ENCODE results near the gene ZKSCAN2. TPM values are rescaled to one million over a fixed set of nuclear protein-coding genes. Genes with fewer than 3 reads are reported as not detected.

ZKSCAN2 gene
- total RNA-seq, 1 donor from 2014 or later = 9.1 TPM

GRCh38 chr16:25199457-25199856, 58.2 kb downstream of the ZKSCAN2 start:
- H3K27ac Mint-ChIP-seq (ENCODE audit: unreplicated experiment) = no peak overlapping the region
- H3K36me3 Mint-ChIP-seq (ENCODE audit: unreplicated experiment) = no peaks in the 10 kb centered on the region
- H3K4me3 Mint-ChIP-seq (ENCODE audit: unreplicated experiment) = no peak overlapping the region
- no peaks in the 10 kb centered on the region for H3K9me3 Mint-ChIP-seq (ENCODE audit: unreplicated experiment)
- TF ChIP-seq, protein P1, sequence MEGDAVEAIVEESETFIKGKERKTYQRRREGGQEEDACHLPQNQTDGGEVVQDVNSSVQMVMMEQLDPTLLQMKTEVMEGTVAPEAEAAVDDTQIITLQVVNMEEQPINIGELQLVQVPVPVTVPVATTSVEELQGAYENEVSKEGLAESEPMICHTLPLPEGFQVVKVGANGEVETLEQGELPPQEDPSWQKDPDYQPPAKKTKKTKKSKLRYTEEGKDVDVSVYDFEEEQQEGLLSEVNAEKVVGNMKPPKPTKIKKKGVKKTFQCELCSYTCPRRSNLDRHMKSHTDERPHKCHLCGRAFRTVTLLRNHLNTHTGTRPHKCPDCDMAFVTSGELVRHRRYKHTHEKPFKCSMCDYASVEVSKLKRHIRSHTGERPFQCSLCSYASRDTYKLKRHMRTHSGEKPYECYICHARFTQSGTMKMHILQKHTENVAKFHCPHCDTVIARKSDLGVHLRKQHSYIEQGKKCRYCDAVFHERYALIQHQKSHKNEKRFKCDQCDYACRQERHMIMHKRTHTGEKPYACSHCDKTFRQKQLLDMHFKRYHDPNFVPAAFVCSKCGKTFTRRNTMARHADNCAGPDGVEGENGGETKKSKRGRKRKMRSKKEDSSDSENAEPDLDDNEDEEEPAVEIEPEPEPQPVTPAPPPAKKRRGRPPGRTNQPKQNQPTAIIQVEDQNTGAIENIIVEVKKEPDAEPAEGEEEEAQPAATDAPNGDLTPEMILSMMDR (IDR thresholded peaks at IDR 0.05) = no peak
- no peaks in the 10 kb centered on the region for H3K4me1 Mint-ChIP-seq (ENCODE audit: unreplicated experiment)
- peaks cover 1% of the 10 kb centered on the region for H3K27me3 Mint-ChIP-seq (ENCODE audit: unreplicated experiment)
- no peak for DNase-seq (ENCODE audit: extremely low spot score, unreplicated experiment)

DNA sequence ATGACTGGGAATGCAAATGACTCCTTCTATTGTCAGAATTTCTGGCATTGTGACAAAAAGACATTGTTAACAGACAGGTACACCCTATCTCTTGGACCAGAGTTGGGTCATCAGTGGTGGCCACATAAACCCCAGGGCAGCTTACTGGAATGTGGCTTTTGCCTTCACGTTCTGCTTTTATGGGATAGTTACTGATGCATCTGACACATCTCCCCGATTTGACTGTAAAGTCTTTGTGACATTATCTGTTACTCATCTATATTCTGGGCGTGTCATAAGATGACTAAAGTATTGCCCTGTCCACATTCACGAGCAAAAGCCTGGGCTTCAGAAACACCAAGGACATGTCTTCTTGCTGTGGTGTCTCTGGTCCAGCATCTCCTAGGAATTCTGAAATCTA, 59.6 kb downstream of the ZKSCAN2 start:
- no peak for DNase-seq (ENCODE audit: extremely low spot score, unreplicated experiment)

GRCh38 chr16:25194273-25194878, 63.3 kb downstream of the ZKSCAN2 start:
- TF ChIP-seq, protein P1 (IDR thresholded peaks at IDR 0.05) = no peak

More for the DNA sequence above, 59.6 kb downstream of the ZKSCAN2 start:
- Mint-ChIP-seq H3K9me3 (ENCODE audit: unreplicated experiment) (no peaks in the 10 kb centered on the region), H3K36me3 (ENCODE audit: unreplicated experiment) (no peaks in the 10 kb centered on the region), H3K4me3 (ENCODE audit: unreplicated experiment) (no peak overlapping the region), H3K4me1 (ENCODE audit: unreplicated experiment) (no peaks in the 10 kb centered on the region), H3K27me3 (ENCODE audit: unreplicated experiment) (no peaks in the 10 kb centered on the region), H3K27ac (ENCODE audit: unreplicated experiment) (no peak overlapping the region)
- TF ChIP-seq, protein P1 (IDR thresholded peaks at IDR 0.05) = no peak

DNA sequence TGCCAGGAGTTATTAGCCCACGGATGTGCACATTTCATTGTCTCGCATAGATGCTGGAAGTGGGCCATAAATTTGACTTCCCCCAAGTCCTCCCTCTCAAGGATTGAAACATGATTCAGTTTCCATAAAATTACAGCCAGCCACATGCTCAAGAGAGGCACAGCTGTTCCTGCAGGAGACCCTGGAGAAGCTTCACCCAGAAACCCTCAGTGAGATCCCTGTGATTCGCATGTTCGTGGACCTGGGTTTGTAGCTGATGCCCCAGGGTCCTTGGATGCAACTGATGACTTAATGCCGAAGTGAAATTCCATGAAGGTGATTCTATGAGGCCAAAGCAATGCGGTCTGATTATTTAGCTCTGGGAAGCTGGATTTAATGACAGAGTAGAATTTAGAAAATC, 65.5 kb downstream of the ZKSCAN2 start:
- DNase-seq (ENCODE audit: extremely low spot score, unreplicated experiment) = no peak
- H3K36me3 Mint-ChIP-seq (ENCODE audit: unreplicated experiment) = no peaks in the 10 kb centered on the region
- H3K27ac Mint-ChIP-seq (ENCODE audit: unreplicated experiment) = no peak overlapping the region
- no peaks in the 10 kb centered on the region for H3K4me1 Mint-ChIP-seq (ENCODE audit: unreplicated experiment)
- no peak overlapping the region for H3K4me3 Mint-ChIP-seq (ENCODE audit: unreplicated experiment)
- TF ChIP-seq, protein P1 (IDR thresholded peaks at IDR 0.05) = no peak
- no peaks in the 10 kb centered on the region for H3K27me3 Mint-ChIP-seq (ENCODE audit: unreplicated experiment)
- H3K9me3 Mint-ChIP-seq (ENCODE audit: unreplicated experiment) = no peaks in the 10 kb centered on the region

More at GRCh38 chr16:25194273-25194878, 63.3 kb downstream of the ZKSCAN2 start:
- Mint-ChIP-seq H3K36me3 (ENCODE audit: unreplicated experiment) (no peaks in the 10 kb centered on the region), H3K9me3 (ENCODE audit: unreplicated experiment) (no peaks in the 10 kb centered on the region), H3K27me3 (ENCODE audit: unreplicated experiment) (no peaks in the 10 kb centered on the region), H3K4me3 (ENCODE audit: unreplicated experiment) (no peak overlapping the region), H3K27ac (ENCODE audit: unreplicated experiment) (no peak overlapping the region), H3K4me1 (ENCODE audit: unreplicated experiment) (no peaks in the 10 kb centered on the region)
- DNase-seq (ENCODE audit: extremely low spot score, unreplicated experiment) = no peak

- Mint-ChIP-seq H3K27me3 (ENCODE audit: unreplicated experiment) (no peaks in the 10 kb centered on the region), H3K27ac (ENCODE audit: unreplicated experiment) (no peak overlapping the region), H3K9me3 (ENCODE audit: unreplicated experiment) (no peaks in the 10 kb centered on the region), H3K4me3 (ENCODE audit: unreplicated experiment) (no peak overlapping the region), H3K4me1 (ENCODE audit: unreplicated experiment) (no peaks in the 10 kb centered on the region), H3K36me3 (ENCODE audit: unreplicated experiment) (no peaks in the 10 kb centered on the region)
- DNase-seq (ENCODE audit: extremely low spot score, unreplicated experiment) = no peak
- TF ChIP-seq, protein P1 (IDR thresholded peaks at IDR 0.05) = no peak
Measured at GRCh38 chr16:25189305-25189704, 68.3 kb downstream of the ZKSCAN2 start.

Measured in osteocyte (in vitro differentiated cells).